ENCODE results near the gene ATG14.
"Not testable (repeated sequence)": the region's sequence is repeated elsewhere in the genome, so short reads cannot be mapped to it uniquely, and the experiment has no call there.

Gene ATG14

GRCh38 chr14:55433880-55434804 lies 22.5 kb upstream of the ATG14 start:
- DNase-seq (ENCODE audit: low read depth), result no peak

DNA sequence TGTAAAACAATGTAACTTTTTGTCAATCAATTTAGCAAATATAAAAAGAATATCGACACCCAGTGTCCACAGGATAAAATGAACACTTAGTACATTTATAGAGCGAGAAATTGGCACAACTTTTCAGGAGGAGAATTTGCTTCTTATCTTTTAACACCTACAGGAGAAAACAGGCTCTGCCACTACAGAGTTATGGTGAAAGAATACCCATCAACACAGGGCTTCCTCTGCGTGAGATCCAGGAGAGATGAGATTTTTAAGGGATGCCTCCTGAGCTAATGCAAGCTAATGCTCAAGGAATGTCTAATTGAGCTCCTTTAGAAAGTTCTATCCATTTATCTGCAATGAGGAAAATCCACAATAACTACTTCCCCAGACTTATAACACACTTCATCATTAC lies 21.0 kb upstream of the ATG14 start:
- no peak for DNase-seq (ENCODE audit: low read depth)

DNA sequence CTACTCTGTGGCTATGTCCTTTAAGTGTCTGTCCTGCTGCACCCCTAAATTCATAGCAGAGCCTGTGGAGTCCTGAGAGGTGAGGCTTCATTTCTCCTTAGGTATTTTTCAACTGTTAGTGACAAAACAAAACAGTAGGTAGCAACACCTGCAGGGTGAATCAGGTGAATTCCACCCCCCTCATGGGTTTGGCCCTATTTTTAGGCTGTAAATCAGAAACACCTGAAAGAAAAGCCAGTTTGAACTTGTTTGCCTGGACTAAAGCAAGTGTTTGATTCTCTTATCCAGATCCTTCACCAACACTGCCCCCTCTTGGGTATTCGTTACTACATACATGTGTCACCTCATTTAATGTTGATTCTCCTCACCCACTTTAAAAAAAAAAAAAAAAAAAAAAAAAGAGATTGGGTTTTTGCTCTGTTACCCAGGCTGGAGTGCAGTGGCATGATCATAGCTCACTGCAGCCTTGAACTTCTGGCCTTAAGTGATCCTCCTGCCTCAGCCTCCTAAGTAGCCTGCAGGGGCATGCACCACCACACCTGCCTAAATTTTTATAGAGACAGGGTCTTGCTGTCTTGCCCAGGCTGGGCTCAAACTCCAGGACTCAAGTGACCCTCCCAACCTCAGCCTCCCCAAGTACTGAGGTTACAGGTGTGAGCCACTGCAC lies 18.5 kb upstream of the ATG14 start:
- DNase-seq (ENCODE audit: low read depth), result no peak

DNA sequence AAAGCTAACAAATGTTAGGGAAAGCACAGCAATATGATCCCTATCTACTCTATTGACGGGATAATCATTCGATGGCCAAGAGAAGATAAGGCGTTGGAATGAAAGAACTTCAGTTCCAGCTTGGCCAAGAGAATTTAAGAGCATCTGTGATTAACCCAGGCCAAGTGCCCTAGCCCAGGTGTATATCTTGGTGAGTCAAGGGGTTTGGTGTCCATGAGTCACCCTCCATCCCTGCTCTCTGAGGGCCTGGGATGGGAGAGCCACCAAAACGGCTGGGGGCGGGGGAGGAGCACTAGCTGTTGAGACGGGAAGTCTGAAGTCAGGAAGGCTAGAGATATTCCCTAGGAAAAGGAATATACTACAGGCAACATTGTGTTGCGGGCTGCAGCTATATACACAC lies 15.8 kb upstream of the ATG14 start:
- DNase-seq (ENCODE audit: low read depth), result no peak

DNA sequence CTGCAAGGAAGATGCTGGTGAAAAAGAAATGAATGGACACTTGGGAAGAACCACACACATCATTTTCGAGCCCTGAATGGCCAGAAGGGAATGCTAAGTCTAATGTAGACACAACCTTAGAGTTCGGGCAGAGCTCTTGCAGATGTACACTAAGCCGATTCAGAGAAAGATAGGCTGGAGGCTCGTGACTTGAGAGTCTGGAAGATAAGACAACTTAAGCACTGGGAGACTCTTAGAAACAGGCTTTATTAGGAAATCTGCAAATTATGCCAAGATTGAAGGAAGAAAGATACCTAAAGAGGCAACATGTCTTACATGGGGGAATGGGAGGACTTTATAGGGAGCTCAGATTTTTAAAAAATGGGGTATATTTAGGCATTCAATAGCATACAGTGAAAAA lies 15.3 kb upstream of the ATG14 start:
- no peak for DNase-seq (ENCODE audit: low read depth)

- no peak for DNase-seq (ENCODE audit: low read depth)
Measured at GRCh38 chr14:55425091-55425490, 13.5 kb upstream of the ATG14 start.

DNA sequence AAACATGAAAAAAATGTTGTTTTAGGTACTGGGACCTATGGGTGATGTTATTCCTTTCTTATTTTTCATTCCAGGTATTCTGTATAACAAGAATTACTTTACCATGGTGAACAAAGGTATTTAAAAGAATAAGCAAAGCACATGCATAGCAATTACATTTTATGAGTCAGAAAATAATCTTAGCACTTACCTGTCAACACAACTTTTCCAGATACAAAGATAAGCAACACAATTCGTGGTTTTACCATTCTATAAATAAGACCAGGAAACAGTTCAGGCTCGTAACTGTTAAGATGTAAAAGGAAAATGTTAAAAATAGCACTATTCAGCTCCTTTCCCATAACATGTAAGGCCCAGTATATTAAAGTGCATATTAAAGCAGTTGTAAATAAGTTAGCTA lies 12.3 kb upstream of the ATG14 start:
- no peak for DNase-seq (ENCODE audit: low read depth)

GRCh38 chr14:55422338-55422737 lies 10.7 kb upstream of the ATG14 start:
- DNase-seq (ENCODE audit: low read depth), result not testable (repeated sequence)

DNA sequence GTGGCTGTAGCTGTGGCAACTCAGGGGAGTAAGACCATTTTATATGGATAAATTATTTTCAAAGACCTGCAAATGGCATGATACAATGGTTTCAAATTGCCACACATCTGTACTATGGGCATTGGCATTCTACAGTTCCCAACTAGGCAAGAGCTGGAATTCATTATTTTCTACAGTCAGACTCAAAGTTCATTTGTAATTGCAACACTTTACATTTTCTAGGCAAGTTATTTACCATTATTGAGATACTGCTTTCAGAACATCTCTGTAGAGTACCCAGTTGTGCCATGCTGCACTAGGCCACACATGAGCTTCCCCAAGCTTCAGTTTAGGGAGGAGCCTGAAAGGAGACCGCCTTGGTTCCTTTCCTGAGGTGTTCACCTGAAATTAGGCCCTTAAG lies 8.0 kb upstream of the ATG14 start:
- DNase-seq (ENCODE audit: low read depth), result no peak

GRCh38 chr14:55418411-55418810 lies 6.8 kb upstream of the ATG14 start:
- DNase-seq (ENCODE audit: low read depth), result no peak

GRCh38 chr14:55417955-55418354 lies 6.3 kb upstream of the ATG14 start:
- no peak for DNase-seq (ENCODE audit: low read depth)

DNA sequence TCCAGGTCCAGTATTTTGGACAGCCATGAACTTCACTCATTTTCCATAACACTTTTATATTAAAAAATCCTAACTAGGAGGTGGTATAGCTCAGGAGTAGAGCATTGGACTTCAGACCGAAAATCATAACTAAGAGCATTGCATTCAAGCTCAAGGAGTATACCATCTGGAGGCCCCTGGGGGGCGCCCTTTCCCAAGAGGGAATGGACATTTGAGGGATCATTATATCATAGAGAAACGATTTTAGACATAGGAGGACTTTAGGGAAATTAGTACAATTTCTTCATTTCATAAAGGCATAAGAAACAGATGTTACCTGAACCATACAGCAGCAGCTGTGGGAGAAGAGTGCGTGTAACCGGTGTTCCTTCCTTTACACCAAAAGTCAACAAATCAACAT lies 5.2 kb upstream of the ATG14 start:
- no peak for DNase-seq (ENCODE audit: low read depth)

DNA sequence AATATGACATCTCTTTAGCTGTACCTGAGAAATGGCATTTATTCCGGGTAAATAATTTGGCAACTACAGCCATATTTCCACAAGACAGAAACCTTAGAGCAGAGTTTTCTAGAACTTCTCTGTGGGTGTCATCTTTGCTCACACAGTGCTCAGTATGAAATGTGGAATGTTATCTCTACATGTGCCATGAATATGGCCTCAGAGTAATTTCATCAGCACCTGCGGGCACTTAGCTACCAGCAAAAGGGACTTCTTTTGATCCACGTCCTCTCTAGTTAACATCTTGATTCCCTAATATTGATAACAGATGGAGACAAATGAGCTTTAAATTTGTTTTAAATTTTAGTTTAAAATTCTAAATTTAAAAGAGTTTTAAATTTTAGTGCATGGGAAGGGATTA lies 2.9 kb upstream of the ATG14 start:
- DNase-seq (ENCODE audit: low read depth), result no peak

DNA sequence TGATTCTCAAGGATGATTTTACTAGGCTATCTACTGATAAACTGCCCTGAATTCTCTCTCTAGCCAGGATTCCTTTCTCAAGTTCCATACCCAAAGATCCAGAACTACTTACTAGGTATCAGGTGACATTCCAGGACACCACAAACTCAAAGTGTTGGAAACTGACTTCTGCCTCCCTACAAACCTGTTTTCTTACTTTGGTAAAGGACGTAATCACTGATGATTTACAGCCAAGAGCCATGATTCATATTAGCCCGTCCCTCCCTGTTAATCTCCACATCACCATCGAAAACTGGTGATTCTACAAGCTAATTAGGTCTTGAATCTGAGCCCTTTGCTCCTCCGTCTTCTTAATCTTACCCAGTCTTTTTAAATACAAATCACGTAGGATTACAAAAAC lies 1.0 kb upstream of the ATG14 start:
- DNase-seq (ENCODE audit: low read depth), result no peak

DNA sequence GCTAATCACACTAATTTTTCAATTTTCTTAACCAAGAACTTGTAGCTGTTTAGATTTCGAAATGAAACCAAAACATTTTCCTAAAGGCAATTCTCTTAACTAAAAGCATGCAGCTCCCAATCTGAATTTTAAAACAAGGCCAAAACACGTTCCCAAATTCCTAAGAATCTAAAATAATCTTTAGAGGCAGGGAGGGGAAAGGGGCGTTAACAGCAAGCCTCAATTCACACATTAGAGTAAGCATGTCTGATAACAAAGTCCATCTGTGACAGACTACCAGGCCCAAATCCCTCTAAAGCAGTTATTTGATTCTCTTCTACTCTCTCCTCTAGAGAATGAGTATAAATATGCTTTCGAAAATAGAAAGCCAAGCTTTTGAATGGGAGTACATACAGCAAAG lies 754 bp downstream of the ATG14 start:
- DNase-seq (ENCODE audit: low read depth), result no peak

DNA sequence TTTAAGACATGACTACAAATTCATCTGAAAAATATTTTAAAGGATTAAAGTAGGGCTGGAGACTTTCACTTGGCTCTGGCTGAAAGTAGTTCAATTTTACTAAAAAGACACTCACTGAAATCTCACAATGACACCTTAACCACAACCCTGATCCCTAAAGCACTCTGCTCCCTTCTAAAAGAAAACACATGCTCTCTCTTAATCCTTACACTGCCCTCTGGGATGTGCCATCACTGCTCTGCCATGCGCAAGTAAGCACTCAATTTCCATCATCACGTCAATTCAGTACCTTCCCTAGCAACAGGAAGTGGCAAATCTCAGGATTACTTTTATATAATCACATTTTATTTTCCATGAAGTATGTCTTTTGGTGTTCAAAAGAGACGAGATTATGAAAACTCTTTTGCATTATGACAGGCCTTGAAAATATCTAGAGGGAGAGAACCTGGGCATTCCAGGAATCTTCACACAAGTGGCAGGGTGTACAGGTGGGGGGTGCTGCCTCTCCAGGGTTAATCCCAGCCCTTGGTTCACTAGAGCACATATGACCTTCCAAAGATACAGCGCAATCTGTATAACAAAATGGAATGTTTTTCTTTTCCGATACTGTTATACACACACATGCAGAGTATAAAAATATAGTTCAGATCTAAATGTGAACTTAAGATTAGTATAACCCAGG lies 7.3 kb downstream of the ATG14 start:
- DNase-seq (ENCODE audit: low read depth), result no peak

DNA sequence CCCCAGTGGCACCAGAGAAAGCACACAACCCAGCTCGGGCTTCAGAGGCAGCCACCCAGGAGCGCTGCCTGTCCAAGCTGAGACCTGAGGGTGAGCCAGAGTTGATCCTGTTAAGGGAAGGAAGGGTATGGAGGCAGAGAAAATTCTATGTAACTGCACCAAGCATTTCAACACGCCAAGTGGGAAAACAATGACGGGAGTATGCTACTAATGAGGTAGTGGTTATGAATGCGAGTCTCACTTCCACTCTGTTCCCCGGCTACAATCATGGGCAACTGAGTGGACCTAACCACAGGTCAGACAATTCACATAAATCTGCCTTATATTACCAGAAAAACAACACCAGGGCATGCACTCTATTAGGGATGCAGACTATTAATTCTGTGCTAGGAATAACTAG lies 9.9 kb downstream of the ATG14 start:
- no peak for DNase-seq (ENCODE audit: low read depth)

GRCh38 chr14:55399852-55400251 lies 11.8 kb downstream of the ATG14 start:
- no peak for DNase-seq (ENCODE audit: low read depth)

DNA sequence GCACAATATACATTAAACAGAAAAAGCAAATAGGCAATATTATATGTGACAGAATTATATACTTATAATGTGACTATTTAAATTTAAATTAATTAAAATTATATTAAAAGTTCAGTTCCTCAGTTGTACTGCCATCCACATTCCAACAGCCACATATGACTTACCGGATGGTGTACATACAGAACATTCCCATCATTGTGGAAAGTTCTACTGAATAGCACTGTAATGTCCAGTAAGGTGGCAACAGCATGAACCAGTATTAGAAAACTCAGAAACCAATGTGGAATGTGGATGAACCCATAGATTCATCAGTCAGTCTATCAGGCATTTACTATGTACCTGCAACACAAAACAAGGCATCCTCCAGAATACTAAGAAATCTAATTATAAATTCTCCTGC lies 12.4 kb downstream of the ATG14 start:
- DNase-seq (ENCODE audit: low read depth), result no peak

GRCh38 chr14:55398679-55399078 lies 13.0 kb downstream of the ATG14 start:
- DNase-seq (ENCODE audit: low read depth), result no peak

GRCh38 chr14:55389330-55389729 lies 22.3 kb downstream of the ATG14 start:
- no peak for DNase-seq (ENCODE audit: low read depth)

DNA sequence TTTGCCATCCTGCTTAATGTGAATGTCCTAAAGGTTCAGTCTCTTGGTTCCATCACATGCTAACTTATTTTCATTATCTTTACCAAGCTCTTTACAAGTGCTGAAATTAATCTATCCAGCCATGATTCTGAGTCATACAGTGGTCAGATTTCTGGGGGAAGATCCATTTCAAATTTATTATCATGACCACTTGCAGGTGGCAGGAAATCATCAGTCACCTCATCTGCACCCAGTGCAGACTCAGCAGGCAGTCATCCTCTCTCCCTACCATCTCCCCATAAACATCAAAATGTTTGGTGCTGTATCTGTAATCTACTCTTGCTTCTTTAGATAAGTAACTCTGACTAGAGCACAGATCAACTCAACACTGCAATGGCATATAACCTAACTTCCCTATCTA lies 23.5 kb downstream of the ATG14 start:
- no peak for DNase-seq (ENCODE audit: low read depth)

DNA sequence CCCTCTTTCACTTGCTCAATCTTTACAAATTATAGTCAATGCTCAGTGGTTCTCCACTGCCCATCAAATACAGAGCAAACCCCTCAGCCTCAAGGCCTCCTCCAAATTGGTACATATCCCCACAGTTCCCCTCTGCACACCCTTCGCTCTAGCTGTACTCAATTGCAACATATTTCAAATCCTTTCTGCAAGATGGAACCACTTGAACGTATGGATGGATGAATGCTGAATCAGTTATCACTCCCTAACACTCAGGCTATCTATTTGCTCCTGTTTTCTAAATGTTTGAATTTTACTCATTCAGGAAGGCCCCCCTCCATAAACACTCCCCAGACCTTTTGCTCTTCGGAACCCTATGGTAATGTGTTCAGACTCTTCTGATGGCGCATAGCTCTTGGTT lies 24.5 kb downstream of the ATG14 start:
- no peak for DNase-seq (ENCODE audit: low read depth)

All from stimulated activated CD8-positive, alpha-beta memory T cell treated with anti-CD3 and anti-CD28 coated beads, Interleukin-15, amount 100 ng/mL, for 24 hours (primary cell).